ENCODE results near the gene FAM124B.

FAM124B gene

DNA sequence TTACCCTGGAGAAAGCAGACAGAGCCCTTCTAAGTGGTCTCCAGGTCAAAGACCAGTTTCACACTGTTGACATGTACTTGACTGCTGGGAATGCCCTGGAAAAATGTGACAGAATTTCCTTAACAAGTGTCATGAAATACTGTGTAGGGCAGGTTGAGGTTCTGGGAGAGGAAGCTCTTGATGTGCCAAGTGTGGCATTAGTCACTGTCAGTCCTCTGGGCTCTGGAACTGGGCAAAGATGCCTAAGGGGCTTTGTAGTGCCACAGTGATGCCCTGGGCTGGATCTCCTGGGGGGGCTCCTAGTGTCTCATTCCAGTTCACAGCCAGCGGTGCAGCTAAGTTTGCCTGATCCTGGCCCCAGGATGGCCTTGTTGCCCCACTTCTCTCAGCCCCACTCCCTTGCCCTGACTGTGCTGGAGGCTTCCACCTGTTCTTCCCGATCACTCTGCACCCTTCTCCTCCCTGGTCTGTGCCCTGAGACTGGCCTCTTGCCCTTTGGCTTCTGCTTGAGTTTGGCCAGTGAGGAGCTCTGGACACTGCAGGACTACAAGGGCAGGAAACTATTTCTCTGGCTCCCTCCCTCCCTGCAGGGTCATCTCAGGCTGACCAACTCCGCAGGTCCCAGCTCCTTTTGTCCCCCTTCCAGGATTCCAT, 27.0 kb upstream of the FAM124B start:
- in situ Hi-C loops (cut with MboI; ENCODE audit: low sequenced_read_pairs, unreplicated experiment) = no loop called here
- no peak for DNase-seq (ENCODE audit: low spot score)

DNA sequence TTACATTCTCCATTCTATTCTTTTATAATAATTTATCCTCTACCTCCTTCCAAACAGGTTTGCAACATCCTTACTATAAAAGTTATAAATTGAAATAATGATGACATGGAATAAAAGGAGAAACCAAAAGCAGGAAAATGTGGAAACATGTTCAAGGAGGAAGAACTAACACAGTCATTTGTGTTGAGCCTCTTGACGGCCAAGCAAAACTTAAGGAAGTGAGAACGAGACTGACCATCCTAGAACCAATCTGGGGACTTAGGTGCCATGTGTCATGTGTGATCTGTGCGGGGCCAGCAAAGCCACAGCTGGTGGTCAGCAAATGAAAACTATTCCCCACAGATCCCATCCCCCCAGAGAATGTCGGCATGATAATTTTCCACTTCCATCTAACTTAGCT, 25.6 kb upstream of the FAM124B start:
- in situ Hi-C loops (cut with MboI; ENCODE audit: low sequenced_read_pairs, unreplicated experiment) = no loop called here
- TF ChIP-seq, protein P1, sequence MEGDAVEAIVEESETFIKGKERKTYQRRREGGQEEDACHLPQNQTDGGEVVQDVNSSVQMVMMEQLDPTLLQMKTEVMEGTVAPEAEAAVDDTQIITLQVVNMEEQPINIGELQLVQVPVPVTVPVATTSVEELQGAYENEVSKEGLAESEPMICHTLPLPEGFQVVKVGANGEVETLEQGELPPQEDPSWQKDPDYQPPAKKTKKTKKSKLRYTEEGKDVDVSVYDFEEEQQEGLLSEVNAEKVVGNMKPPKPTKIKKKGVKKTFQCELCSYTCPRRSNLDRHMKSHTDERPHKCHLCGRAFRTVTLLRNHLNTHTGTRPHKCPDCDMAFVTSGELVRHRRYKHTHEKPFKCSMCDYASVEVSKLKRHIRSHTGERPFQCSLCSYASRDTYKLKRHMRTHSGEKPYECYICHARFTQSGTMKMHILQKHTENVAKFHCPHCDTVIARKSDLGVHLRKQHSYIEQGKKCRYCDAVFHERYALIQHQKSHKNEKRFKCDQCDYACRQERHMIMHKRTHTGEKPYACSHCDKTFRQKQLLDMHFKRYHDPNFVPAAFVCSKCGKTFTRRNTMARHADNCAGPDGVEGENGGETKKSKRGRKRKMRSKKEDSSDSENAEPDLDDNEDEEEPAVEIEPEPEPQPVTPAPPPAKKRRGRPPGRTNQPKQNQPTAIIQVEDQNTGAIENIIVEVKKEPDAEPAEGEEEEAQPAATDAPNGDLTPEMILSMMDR (IDR thresholded peaks at IDR 0.05; ENCODE audit: borderline replicate concordance, control extremely low read depth, extremely low read depth, insufficient read depth, missing control alignments) = no peak

More for the DNA sequence above, 27.0 kb upstream of the FAM124B start:
- TF ChIP-seq, protein P1 (IDR thresholded peaks at IDR 0.05; ENCODE audit: borderline replicate concordance, control extremely low read depth, extremely low read depth, insufficient read depth, missing control alignments) = no peak

DNA sequence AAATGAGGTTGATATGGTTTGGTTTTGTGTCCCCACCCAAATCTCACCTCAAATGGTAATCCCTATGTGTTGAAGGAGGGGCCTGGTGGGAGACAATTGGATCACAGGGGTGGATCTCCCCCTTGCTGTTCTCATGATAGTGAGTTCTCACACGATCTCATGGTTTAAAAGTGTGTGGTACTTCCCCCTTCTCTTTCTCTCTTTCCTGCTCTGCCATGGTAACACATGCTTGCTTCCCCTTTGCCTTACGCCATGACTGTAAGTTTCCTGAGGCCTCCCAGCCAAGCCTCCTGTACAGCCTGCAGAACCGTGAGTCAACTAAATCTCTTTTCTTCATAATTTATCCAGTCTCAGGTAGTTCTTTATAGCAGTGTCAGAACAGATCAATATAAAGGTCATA, 24.7 kb upstream of the FAM124B start:
- no peak for DNase-seq (ENCODE audit: low spot score)
- in situ Hi-C loops (cut with MboI; ENCODE audit: low sequenced_read_pairs, unreplicated experiment) = no loop called here
- TF ChIP-seq, protein P1 (IDR thresholded peaks at IDR 0.05; ENCODE audit: borderline replicate concordance, control extremely low read depth, extremely low read depth, insufficient read depth, missing control alignments) = no peak

More for the DNA sequence above, 25.6 kb upstream of the FAM124B start:
- DNase-seq (ENCODE audit: low spot score) = no peak

DNA sequence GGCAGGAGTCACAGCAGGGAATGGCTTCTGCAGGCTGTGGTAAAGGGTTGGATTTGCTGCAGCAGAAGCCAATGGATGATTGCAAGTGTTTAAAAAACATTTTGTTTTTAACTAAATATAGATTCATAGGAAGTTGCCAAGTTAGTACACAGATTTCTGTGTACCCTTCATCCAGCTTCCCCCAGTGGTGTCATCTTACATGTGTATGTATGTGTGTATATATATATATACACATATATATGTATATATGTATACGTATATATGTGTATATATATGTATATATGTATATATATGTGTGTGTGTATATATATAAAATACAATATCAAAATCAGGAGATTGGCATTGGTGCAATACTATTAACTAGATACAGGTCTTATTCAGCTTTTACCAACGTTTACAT, 19.2 kb upstream of the FAM124B start:
- TF ChIP-seq, protein P1 (IDR thresholded peaks at IDR 0.05; ENCODE audit: borderline replicate concordance, control extremely low read depth, extremely low read depth, insufficient read depth, missing control alignments) = no peak
- in situ Hi-C loops (cut with MboI; ENCODE audit: low sequenced_read_pairs, unreplicated experiment) = no loop called here
- no peak for DNase-seq (ENCODE audit: low spot score)

DNA sequence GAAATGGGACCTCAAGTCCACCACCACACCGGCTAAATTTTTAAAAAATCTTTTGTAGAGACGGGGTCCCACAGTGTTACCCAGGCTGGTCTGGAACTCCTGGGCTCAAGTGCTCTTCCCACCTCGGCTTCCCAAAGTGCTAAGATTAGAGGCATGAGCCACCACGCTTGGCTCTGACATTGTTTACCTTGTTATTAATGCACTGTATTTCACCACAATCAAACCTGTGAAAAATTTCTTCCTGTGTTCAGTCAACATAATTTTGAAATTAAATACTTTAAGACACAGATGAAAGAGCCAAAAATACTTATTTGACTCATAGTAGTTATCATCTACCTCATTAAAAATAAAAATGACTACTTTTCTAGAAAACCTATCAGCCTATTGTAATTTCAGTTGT, 16.0 kb upstream of the FAM124B start:
- in situ Hi-C loops (cut with MboI; ENCODE audit: low sequenced_read_pairs, unreplicated experiment) = no loop called here

DNA sequence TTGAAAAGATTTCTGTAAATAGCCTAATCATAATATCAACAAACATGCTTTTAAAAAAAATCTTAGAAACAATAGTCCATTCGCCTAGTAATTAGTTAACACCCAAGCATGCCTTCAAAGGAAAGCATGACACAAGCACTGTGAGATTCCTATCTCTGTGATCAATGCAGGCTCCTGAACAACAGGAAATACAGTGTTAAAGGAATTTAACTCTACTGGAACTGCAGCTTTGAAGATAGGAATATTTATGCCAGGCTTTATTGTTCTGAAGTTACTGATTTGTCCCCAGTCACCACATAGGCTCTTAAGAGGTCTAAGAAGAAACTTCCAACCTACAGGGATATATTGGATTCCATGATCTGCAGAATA, 15.4 kb upstream of the FAM124B start:
- no peak for DNase-seq (ENCODE audit: low spot score)
- in situ Hi-C loops (cut with MboI; ENCODE audit: low sequenced_read_pairs, unreplicated experiment) = no loop called here

More for the DNA sequence above, 16.0 kb upstream of the FAM124B start:
- TF ChIP-seq, protein P1 (IDR thresholded peaks at IDR 0.05; ENCODE audit: borderline replicate concordance, control extremely low read depth, extremely low read depth, insufficient read depth, missing control alignments) = no peak
- no peak for DNase-seq (ENCODE audit: low spot score)

More for the DNA sequence above, 15.4 kb upstream of the FAM124B start:
- TF ChIP-seq, protein P1 (IDR thresholded peaks at IDR 0.05; ENCODE audit: borderline replicate concordance, control extremely low read depth, extremely low read depth, insufficient read depth, missing control alignments) = no peak
